ENCODE results near the gene ADAMTS7.
A peak's percentile ranks its signal among the peaks of the same experiment; 100 is the strongest.
"Not testable (repeated sequence)": the region's sequence is repeated elsewhere in the genome, so short reads cannot be mapped to it uniquely, and the experiment has no call there.

The ADAMTS7 gene

GRCh38 chr15:78750566-78750965 lies 60.7 kb downstream of the ADAMTS7 start:
- no peak for DNase-seq

DNA sequence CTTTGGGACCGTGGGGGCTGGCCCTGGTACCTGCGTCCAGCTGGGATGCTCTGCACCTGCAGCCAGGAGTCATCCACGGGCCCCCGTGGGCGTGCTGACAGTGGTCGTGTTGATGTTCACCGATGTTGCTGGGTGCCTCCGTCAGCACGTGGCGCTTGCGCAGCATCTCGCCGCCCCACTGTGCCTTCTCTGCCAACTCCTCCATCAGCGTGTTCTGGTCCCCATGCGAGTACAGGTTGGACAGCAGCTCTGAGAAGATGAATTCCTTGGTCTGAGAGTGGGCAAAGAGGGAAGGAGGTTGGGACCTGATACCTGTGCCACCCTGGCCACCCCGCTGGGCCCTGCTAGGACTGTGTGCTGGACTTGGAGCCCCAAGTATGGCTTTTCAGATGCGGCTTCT lies 61.4 kb downstream of the ADAMTS7 start:
- DNase-seq = no peak

- DNase-seq = not testable (repeated sequence)
These were observed 63.4 kb downstream of the ADAMTS7 start for GRCh38 chr15:78747877-78748276.

- DNase-seq = not testable (repeated sequence)
These were observed 69.6 kb downstream of the ADAMTS7 start for GRCh38 chr15:78741674-78742073.

- DNase-seq = no peak
These were observed 70.4 kb downstream of the ADAMTS7 start for GRCh38 chr15:78740904-78741274.

DNA sequence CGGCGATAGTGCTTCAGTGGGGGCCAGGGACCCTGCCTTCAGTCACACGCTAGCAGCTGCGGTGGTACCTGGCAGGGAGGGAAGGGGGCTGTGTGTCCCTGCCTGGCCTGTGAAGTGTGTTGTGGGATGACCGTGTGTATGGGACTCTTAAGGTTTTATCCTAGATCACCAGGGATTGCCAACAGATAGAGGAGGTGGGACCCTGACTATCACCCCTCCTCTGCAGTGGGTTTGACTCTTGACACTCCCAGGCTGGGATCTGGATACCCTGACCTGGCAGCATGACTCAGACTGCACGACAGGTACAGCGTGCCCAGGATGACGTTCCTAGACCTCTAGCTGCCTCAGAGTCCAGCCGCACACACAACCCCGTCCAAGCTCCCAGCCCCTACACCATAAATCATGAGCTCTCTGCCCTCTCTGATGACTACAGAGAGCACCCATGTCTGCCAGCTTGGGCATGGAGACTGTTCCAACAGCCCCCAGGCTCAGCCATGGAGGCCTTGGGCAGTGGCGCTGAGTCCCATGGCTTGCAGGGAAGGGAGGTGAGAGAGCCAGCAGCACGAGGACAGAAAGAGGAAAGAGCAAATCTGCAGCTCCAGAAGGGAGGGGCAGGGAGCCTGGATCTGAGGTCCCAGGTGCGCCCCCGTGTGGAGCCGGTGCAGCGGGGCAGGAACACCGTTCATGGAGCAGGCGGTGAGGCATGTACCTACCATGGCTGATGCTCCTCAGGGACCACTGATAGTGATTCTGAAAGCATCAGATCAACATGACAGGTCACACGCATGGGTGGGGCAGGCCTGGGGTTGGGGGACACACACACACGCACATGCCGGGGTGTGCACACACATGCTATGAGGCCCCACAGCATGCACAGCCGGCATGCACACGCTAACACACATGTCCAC lies 71.0 kb downstream of the ADAMTS7 start:
- DNase-seq = peak; percentile 34 to 57

- no peak for DNase-seq
These were observed 72.1 kb downstream of the ADAMTS7 start for GRCh38 chr15:78739206-78739605.

- DNase-seq = not testable (repeated sequence)
These were observed 73.2 kb downstream of the ADAMTS7 start for GRCh38 chr15:78737931-78738558.

DNA sequence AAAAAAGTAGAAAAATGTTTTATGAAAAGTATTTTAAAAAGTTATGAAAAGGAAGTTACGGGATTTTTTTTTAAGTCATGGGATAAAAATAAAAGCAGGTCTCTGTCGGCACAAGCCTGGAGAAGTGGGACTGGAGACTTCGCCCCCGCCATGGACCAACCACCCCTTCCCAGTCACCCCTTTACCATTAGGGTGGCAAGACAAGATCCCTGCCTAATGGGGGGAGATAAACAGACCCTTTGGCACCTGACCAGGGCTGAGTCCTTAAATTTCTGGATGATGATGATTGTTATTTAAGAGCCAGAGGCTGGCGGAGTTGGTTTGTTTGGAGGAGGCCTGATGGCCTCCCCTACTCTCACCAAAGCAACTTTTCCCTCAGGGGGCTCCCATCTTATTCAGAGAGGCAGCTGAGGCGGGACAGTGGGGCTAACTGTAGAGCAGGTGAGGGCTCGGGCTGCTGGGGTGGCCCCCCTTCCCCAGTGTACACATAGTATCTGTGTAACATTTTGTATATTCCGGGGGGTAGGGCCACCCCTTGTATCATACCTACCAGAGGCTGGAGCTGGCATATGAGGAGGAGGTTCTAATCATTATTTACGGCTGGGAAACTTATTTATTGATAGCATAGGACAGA lies 74.0 kb downstream of the ADAMTS7 start:
- no peak for DNase-seq

- DNase-seq = not testable (repeated sequence)
These were observed 75.0 kb downstream of the ADAMTS7 start for GRCh38 chr15:78736286-78736685.

DNA sequence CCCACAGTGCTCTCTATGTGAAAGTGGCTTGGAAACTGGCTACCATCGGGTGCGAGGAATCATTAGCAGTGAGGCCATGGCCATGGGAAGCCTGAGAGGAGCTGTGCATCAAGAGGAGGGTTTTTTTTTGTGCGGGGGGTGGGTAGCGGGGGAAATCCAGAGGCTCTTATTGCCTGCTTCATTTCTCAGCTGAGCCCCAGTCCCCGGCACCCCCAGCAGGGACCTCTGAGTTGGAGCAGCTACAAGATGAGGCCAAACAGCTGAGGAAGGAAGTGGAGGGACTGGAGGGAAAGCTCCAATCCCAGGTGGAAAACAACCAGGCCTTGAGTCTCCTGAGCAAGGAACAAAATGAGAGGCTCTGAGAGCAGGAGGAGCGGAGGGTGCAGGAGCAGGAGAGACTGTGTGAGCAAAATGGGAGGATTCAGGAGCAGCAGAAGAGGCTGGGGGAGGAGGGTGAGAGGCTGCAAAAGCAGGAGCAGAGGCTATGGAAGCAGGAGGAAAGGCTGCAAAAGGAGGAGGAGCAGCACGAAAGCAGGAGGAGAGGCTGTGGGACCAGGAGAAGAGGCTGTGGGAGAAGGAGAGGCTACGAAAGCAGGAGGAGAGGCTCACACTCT lies 76.7 kb downstream of the ADAMTS7 start:
- DNase-seq = no peak

GRCh38 chr15:78732634-78733033 lies 78.6 kb downstream of the ADAMTS7 start:
- DNase-seq = no peak

GRCh38 chr15:78730955-78731354 lies 80.3 kb downstream of the ADAMTS7 start:
- no peak for DNase-seq

GRCh38 chr15:78728427-78728826 lies 82.8 kb downstream of the ADAMTS7 start:
- DNase-seq = not testable (repeated sequence)

DNA sequence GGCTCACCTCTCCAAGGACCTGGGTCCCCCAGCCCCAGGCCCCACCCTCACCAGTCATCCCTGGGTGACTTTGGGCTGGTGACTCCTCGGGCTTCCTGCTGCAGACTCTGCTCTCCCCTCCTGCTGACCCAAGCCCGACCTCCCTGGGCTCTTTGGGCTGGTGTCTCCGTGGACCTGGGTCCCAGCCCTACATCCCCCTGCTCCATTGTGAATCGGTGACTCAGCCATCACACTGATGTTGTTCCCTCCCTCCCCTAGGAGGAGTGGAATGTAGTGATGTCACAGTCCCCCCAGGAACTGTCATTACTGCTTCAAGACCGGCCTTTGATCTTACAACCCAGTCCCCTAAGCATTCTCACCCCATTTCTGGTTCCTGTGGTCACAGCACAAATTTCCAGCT lies 83.7 kb downstream of the ADAMTS7 start:
- no peak for DNase-seq

DNA sequence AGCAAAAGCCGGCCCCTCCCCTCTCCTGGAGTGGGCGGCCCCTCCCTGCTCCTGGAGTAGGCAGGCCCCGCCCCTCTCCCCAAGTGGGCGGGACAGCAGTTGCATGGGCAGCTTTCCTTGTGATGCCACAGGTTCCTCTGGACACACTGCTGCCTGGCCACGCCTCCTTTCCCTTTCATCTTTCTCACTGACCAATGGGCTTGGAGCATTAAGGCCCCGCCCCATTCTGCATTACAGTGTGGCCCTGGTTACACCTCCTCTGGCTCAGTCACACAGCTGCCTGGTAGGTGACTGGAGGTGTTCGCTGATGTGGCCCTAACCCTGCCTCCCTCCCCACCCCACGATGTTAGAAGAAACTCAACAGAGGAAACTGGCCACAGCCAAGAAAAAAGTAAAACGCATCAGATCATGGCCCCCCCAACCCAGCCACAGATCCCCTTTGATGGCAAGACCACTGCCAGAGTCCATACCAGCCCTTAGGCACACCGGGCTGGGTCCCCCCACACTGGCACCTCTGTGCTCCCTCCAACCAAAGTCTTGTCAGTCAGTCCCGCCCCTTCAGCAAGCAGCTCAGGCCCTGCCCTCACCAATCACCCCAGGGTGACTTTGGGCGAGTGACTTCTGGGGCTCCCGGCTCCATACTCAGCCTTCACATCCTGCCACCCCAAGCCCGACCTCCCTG lies 84.3 kb downstream of the ADAMTS7 start:
- DNase-seq = no peak

DNA sequence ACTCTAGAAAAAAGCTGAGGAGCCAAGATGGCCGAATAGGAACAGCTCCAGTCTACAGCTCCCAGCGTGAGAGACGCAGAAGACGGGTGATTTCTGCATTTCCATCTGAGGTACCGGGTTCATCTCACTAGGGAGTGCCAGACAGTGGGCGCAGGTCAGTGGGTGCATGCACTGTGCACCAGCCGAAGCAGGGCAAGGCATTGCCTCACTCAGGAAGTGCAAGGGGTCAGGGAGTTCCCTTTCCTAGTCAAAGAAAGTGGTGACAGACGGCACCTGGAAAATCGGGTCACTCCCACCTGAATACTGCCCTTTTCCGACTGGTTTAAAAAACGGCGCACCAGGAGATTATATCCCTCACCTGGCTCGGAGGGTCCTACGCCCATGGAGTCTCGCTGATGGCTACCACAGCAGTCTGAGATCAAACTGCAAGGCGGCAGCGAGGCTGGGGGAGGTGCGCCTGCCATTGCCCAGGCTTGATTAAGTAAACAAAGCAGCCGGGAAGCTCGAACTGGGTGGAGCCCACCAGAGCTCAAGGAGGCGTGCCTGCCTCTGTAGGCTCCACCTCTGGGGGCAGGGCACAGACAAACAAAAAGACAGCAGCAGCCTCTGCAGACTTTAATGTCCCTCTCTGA lies 91.3 kb downstream of the ADAMTS7 start:
- DNase-seq = not testable (repeated sequence)

GRCh38 chr15:78718837-78719236 lies 92.4 kb downstream of the ADAMTS7 start:
- DNase-seq = no peak

DNA sequence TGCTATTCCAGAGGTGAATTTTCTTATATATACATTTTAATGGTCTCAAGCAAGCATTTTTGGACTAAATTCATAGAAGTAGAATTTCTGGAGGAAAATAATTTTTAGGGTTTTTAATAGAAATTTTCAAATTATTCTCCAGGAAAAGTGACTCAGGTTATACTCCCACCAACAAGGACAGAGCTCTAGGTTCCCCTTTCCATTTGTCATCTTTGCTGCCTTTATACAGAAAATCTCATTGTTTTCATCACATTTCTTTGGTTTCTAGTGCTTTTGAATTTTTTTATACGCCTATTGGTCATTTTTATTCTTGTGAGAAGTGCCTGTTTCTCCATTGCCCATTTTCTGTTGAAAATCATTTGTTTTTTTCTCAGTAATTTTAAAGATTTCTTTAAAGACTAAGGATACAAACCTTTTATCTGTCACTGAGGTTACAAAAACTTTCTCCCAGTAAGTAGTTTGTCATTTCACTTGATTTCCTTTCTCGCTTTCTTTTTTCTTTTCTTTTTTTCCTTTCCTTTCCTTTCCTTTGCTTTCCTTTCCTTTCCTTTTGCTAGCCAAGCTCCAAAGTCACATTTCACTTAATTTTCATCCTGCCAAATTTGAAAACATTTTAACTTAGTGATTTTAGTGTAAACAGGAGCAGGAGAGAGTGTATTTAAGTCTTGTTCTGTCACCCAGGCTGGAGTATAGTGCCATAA lies 93.2 kb downstream of the ADAMTS7 start:
- no peak for DNase-seq

DNA sequence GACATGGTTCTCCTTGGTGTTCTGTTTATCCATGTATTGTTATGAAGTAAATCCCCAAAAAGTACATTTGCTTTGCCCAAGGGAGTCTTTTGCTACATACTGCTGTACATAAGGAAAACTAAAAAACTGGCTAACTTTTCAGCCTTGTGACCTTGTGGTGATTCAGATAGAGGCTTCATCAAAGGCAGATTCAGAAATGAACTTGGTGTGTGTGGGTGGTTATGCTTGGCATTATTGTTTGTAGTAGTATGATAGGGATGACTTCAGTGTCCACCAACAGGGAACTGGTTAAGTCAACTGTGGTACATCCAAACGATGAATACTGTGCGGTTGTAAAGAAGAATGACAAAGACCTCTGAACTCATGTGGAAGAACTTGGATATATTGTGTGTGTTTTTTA lies 94.6 kb downstream of the ADAMTS7 start:
- DNase-seq = no peak

GRCh38 chr15:78715930-78716329 lies 95.3 kb downstream of the ADAMTS7 start:
- no peak for DNase-seq

GRCh38 chr15:78715434-78715833 lies 95.8 kb downstream of the ADAMTS7 start:
- DNase-seq = no peak
